ENCODE data around the gene LRRC71. TPM values are rescaled to one million over a fixed set of nuclear protein-coding genes. Genes with fewer than 3 reads are reported as not detected.

Gene LRRC71
- total RNA-seq, 2 experiments from 2014 or later = not detected

DNA sequence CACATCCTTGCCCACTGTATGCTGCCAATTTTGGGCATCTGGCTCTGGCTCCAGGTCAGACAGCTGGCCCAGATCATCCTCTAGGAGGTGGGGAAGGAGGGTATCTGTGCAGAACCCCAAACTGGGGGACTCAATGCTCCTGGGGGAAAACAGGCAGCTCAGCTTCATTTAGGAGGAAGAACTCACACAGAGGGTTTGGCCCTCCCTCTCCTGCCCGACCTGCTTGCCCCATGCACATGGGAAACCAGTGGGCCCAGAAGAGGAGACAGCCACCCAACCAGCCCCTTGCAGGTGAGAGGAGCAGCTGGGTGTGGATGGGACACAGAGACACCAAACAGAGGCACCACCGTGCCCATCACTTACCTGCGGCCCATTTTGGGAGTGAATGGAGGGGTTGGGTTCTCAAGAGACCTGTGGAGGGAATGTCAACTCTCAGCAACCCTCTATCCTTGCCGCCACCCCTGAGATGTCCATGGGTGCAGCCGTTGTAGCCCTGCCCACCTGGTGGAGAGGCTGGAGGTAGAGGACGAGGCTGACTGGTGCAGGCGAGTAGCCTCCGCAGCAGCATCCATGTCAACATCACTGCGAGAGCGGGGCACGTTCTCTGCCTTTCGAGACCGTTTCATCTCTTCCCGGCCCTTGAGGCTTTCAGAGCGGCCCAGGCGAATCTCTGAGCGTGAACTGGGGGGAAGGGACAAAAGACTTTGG is 27.5 kb downstream of the LRRC71 start:
- no peaks in the 10 kb centered on the region for H3K4me1 Mint-ChIP-seq (ENCODE audit: low read depth)
- no peaks in the 10 kb centered on the region for H3K4me1 ChIP-seq (ENCODE audit: insufficient read depth, low read length)
- no peak overlapping the region for H3K4me3 Mint-ChIP-seq
- DNase-seq = no peak
- H3K36me3 ChIP-seq (ENCODE audit: insufficient read depth, low read length) = peaks cover 75% of the 10 kb centered on the region
- TF ChIP-seq, protein P1, sequence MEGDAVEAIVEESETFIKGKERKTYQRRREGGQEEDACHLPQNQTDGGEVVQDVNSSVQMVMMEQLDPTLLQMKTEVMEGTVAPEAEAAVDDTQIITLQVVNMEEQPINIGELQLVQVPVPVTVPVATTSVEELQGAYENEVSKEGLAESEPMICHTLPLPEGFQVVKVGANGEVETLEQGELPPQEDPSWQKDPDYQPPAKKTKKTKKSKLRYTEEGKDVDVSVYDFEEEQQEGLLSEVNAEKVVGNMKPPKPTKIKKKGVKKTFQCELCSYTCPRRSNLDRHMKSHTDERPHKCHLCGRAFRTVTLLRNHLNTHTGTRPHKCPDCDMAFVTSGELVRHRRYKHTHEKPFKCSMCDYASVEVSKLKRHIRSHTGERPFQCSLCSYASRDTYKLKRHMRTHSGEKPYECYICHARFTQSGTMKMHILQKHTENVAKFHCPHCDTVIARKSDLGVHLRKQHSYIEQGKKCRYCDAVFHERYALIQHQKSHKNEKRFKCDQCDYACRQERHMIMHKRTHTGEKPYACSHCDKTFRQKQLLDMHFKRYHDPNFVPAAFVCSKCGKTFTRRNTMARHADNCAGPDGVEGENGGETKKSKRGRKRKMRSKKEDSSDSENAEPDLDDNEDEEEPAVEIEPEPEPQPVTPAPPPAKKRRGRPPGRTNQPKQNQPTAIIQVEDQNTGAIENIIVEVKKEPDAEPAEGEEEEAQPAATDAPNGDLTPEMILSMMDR (IDR thresholded peaks at IDR 0.05) = no peak
- CTCF ChIA-PET = interaction anchor here (1.0 kb wide), 1 partner anchor 13 kb away, joined by 3 read pairs; no protein-coding TSS in a partner anchor
- no peaks in the 10 kb centered on the region for H3K27me3 Mint-ChIP-seq
- H3K27ac ChIP-seq (ENCODE audit: low read depth in 1 of 2, low read length in 2 of 2) = no peak overlapping the region
- POLR2A ChIA-PET = no interaction called here
- H3K9me3 ChIP-seq (ENCODE audit: control insufficient read depth in 1 of 2, insufficient read depth in 1 of 2, low read length in 2 of 2) = no peaks in the 10 kb centered on the region
- intact Hi-C loops (cut with DNase I, micrococcal nuclease) = no loop called here
- H3K36me3 Mint-ChIP-seq (ENCODE audit: low read depth) = peaks cover 96% of the 10 kb centered on the region
- ATAC-seq (ENCODE audit: poor library complexity) = no peak
- no peaks in the 10 kb centered on the region for H3K27me3 ChIP-seq (ENCODE audit: control insufficient read depth in 1 of 2, insufficient read depth in 2 of 2, low read length in 2 of 2)
- no peak overlapping the region for H3K4me3 ChIP-seq (ENCODE audit: low read length)
- no peaks in the 10 kb centered on the region for H3K9me3 Mint-ChIP-seq
- H3K27ac Mint-ChIP-seq = no peak overlapping the region

DNA sequence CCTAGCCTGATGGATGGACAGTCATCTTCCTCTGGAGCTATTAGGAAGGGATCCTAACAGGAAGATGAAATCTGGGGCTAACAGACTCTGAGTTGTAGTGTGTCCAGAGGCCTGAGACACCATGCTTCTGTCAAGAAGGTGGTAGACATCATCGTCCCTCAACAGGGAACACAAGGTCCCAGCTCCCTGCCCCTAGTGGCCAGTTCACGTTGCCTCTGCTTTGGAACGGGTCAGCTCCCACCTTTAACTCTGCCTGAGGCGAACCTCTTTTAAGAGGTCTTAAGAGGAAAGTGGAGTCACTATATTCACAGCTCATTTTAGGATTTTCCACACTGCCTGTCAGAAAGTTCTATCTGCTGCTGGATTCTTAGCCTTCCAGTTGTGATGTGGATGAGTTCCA is 28.3 kb downstream of the LRRC71 start:
- Mint-ChIP-seq H3K27ac (no peak overlapping the region), H3K4me3 (no peak overlapping the region), H3K36me3 (ENCODE audit: low read depth) (peaks cover 95% of the 10 kb centered on the region), H3K9me3 (no peaks in the 10 kb centered on the region), H3K27me3 (no peaks in the 10 kb centered on the region), H3K4me1 (ENCODE audit: low read depth) (no peaks in the 10 kb centered on the region)
- Histone ChIP-seq H3K9me3 (ENCODE audit: control insufficient read depth in 1 of 2, insufficient read depth in 1 of 2, low read length in 2 of 2) (no peaks in the 10 kb centered on the region), H3K27me3 (ENCODE audit: control insufficient read depth in 1 of 2, insufficient read depth in 2 of 2, low read length in 2 of 2) (no peaks in the 10 kb centered on the region), H3K27ac (ENCODE audit: low read depth in 1 of 2, low read length in 2 of 2) (no peak overlapping the region), H3K4me1 (ENCODE audit: insufficient read depth, low read length) (no peaks in the 10 kb centered on the region), H3K4me3 (ENCODE audit: low read length) (no peak overlapping the region), H3K36me3 (ENCODE audit: insufficient read depth, low read length) (peaks cover 75% of the 10 kb centered on the region)
- no peak for DNase-seq
- POLR2A ChIA-PET = no interaction called here
- TF ChIP-seq, protein P1 (IDR thresholded peaks at IDR 0.05) = no peak
- CTCF ChIA-PET = interaction anchor here (1.0 kb wide), 1 partner anchor 12 kb away, joined by 3 read pairs; no protein-coding TSS in a partner anchor
- intact Hi-C loops (cut with DNase I, micrococcal nuclease) = no loop called here
- ATAC-seq (ENCODE audit: poor library complexity) = no peak

DNA sequence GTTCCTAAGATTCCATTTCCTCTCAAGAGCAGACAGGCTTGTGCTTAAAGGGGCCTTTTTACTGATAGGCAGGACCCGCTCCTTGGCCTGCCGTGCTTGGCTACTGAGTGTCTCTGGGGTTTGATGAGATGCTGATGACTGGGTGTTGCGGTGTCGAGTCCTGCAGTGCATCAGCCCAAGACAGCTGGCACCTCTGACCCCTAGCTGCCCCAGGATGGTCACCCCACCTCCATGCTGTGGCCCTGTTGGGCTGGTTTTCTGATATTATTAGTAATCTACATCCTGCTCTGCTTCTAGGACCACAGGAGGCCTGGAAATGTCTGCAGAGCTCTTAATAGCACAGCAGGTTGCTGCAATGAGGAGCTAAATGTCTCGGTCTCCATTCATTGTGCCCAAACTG is 28.7 kb downstream of the LRRC71 start:
- no peaks in the 10 kb centered on the region for H3K27me3 ChIP-seq (ENCODE audit: control insufficient read depth in 1 of 2, insufficient read depth in 2 of 2, low read length in 2 of 2)
- H3K36me3 ChIP-seq (ENCODE audit: insufficient read depth, low read length) = peaks cover 73% of the 10 kb centered on the region
- intact Hi-C loops (cut with DNase I, micrococcal nuclease) = no loop called here
- peaks cover 94% of the 10 kb centered on the region for H3K36me3 Mint-ChIP-seq (ENCODE audit: low read depth)
- H3K4me1 Mint-ChIP-seq (ENCODE audit: low read depth) = no peaks in the 10 kb centered on the region
- no peak overlapping the region for H3K27ac ChIP-seq (ENCODE audit: low read depth in 1 of 2, low read length in 2 of 2)
- H3K4me3 ChIP-seq (ENCODE audit: low read length) = no peak overlapping the region
- no peaks in the 10 kb centered on the region for H3K4me1 ChIP-seq (ENCODE audit: insufficient read depth, low read length)
- ATAC-seq (ENCODE audit: poor library complexity) (no peak), DNase-seq (no peak)
- ChIA-PET POLR2A (no interaction called here), CTCF (interaction anchor here (1.0 kb wide), 1 partner anchor 12 kb away, joined by 3 read pairs; no protein-coding TSS in a partner anchor)
- no peak overlapping the region for H3K27ac Mint-ChIP-seq
- no peaks in the 10 kb centered on the region for H3K9me3 Mint-ChIP-seq
- no peaks in the 10 kb centered on the region for H3K27me3 Mint-ChIP-seq
- no peak overlapping the region for H3K4me3 Mint-ChIP-seq
- TF ChIP-seq, protein P1 (IDR thresholded peaks at IDR 0.05) = no peak
- H3K9me3 ChIP-seq (ENCODE audit: control insufficient read depth in 1 of 2, insufficient read depth in 1 of 2, low read length in 2 of 2) = no peaks in the 10 kb centered on the region
